ENCODE results near the gene WNT6.
A peak's percentile ranks its signal among the peaks of the same experiment; 100 is the strongest.

WNT6 gene

GRCh38 chr2:218899147-218899546 lies 39.5 kb downstream of the WNT6 start:
- no peak for DNase-seq (ENCODE audit: low spot score)
- TF ChIP-seq CTCF (IDR thresholded peaks at IDR 0.05; ENCODE audit: extremely low read depth, missing control alignments): no peak

GRCh38 chr2:218902427-218902826 lies 42.8 kb downstream of the WNT6 start:
- DNase-seq (ENCODE audit: low spot score): no peak
- no peak for TF ChIP-seq CTCF (IDR thresholded peaks at IDR 0.05; ENCODE audit: extremely low read depth, missing control alignments)

- DNase-seq (ENCODE audit: low spot score): no peak
Measured at GRCh38 chr2:218904176-218904575, 44.6 kb downstream of the WNT6 start.

GRCh38 chr2:218908721-218909619 lies 49.4 kb downstream of the WNT6 start:
- TF ChIP-seq CTCF (IDR thresholded peaks at IDR 0.05; ENCODE audit: extremely low read depth, missing control alignments): no peak
- DNase-seq (ENCODE audit: low spot score): peak; percentile 89

More at GRCh38 chr2:218904176-218904575, 44.6 kb downstream of the WNT6 start:
- TF ChIP-seq CTCF (IDR thresholded peaks at IDR 0.05; ENCODE audit: extremely low read depth, missing control alignments): no peak

- no peak for DNase-seq (ENCODE audit: low spot score)
- TF ChIP-seq CTCF (IDR thresholded peaks at IDR 0.05; ENCODE audit: extremely low read depth, missing control alignments): no peak
Measured at GRCh38 chr2:218910741-218911140, 51.1 kb downstream of the WNT6 start.

- DNase-seq (ENCODE audit: low spot score): no peak
- no peak for TF ChIP-seq CTCF (IDR thresholded peaks at IDR 0.05; ENCODE audit: extremely low read depth, missing control alignments)
Measured at GRCh38 chr2:218920504-218920903, 60.9 kb downstream of the WNT6 start.

All from GM20000 (cell line).